NCI-H2081 (cell line): Measurements from ENCODE around the gene HOXB6.

ENCODE experiments used
- DNase-seq, 2 experiments: peaks; one replicate each; lab custom pipeline; 2025; lab: John Stamatoyannopoulos, UW

HOXB6 gene

GRCh38 chr17:48621410-48622392 is 16.9 kb upstream of the HOXB6 start:
- DNase-seq = no peak

DNA sequence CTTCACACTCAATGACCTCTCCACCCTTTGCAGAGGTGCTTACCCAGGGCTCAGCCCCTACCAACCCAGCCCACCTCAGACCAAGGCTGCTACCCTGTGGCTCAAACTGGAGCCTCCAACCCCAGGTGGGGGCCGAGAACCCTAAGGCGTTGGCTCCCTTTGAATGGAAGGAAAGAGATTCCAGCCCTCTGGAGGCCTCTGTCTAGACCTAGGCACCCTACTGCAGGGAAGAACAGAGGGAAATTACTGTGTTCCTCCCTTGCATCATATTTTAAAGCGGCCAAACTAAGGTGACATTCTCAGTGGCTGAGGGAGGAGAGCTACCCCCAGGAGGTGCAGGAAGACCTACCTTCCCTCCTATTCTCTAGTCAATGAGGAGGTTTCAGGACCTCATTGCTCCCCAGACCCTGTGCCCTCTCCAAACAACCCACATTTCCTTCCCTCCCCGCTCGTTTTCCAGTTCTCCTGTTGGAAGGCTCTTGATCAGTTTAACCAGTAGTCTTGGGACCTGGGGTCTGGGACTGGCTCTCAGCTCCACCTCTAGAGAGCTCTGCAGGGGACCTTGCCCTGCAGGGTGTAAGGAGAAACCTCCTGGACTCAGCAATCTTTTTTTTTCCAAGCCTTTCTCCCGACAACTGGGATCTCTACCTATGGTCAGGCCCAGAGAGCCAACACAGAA is 15.8 kb upstream of the HOXB6 start:
- DNase-seq = no peak

DNA sequence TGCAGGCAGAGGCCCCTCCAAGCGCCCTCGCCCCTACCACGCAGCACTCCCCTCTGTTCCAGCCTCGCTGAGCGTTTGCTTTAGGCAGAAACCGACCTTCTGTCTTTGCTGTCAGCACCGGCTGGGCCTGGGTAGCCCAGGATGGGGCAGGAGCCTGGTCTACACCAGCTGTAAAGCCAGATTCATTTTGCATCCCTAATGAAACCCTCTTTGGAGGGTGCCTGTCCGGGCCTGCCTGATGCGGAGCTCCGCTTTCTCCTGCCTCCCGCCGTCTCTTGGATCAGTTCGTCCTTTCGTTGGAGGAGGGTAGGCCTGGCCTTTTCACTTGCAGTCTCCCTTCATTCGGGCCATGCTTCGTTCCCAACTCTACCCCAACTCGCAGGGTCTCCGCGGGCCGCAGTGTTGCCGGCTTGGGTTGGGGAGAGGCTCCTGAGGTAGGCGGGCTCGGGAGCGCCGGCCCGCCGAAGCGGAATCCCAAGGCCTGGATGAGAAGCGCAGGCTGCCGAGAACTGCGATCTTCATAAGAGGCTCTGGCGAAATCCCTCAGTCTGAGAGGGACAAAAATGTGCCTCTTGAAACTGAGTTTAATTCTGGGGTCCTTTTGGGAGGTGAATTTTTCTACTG is 15.2 kb upstream of the HOXB6 start:
- DNase-seq = no peak

DNA sequence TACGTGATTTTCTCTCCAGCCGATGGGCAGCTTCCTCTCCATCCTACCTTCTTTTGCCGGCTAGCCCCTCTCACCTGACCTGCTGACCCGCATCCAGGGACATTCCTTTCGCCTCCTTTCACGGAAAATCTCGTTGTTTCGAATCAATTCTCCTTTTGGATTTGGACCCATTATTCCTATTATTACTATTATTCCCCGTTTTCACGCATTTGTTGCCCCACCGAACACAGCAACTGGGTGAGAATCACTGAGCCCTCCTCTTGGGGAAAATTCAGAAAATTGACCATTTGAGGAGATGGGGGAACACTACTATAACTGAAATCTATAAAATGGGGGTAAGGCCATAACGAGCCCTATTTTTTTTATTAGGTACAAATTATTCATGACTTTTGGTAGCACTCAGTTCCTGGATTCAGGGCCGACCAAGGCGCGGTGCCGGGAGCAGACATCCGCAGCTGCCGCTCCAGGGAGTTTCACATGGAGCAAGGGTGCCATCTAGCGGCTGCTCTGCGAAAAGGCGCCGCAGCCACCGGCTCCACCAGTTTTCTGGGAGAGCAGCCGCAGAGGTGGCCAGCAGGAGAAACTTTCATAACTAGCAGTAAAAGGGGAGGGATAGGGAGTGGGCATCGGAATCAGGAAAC is 13.6 kb upstream of the HOXB6 start:
- peak; percentile 84 to 90 for DNase-seq

- no peak for DNase-seq
Measured at GRCh38 chr17:48617471-48618255, 12.9 kb upstream of the HOXB6 start.

DNA sequence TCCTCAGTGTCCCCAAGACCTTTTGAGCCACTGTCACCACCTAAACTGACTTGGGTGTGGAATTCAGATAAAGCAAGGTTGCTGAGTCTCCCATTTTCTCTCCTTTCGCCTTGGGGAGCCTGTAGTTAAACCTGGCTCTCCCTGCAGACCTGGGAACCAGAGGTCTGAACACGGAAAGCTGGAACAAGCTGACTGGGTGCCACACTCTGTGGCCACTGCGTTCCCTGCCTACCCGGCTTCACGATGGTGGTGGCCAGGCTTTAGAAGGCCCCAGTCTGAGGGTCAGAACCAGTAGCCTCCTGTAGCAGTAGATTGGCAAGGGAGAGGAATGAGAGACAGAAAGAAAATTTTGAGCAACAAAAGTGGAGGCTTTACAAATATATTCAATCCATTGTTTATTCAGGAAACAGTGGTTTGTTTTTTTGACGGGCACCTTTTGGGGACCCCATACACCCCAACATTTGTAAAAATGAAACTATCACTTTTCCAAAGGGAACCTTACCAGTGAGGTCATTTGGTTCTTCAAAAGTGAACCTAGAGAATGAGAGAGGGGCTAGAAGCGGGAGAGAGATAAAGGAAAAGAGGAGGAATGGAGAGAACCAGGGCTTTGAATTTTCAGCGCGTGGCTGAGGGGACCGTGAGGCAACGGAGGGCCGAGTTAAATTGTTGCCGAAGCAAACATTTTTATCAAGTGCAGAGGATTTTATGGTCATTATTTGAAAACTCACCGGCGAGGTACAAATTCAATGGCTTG is 12.1 kb upstream of the HOXB6 start:
- DNase-seq = no peak

DNA sequence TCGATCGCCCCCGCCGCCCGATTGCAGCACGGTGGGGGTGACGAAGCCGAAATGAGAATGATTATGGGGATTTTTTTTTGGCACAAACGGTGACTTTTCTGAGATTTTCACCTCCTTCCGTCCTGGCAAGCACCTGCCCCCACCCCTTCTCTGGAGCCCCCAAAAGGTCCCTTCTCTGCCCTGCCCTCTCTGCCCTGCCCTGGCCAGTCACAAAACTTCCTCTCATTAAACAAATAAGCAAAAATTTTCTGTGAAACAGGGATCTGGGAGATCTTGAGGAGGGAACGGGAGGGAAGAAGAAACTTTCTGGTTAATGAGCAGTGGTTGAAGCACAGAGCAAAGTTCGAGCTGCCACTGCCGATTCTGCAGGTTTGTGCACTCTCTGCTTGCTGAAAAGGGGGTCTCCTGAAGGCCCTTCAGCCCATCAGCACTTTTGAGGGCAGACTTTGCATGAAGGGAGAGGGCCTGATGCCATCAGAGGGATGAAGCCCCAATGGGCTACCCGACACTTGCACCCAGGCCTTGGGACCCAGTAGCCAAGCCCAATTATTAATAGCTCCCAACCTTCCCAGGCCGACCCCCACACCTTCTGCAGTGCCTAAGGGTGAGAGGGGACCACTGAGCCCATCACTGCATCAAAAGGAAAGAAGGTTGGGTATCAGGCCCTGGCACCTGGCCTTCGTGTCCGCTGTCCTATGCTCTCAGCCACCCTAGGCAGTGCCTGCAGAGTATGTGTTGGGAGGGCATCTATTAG is 11.4 kb upstream of the HOXB6 start:
- DNase-seq = no peak

DNA sequence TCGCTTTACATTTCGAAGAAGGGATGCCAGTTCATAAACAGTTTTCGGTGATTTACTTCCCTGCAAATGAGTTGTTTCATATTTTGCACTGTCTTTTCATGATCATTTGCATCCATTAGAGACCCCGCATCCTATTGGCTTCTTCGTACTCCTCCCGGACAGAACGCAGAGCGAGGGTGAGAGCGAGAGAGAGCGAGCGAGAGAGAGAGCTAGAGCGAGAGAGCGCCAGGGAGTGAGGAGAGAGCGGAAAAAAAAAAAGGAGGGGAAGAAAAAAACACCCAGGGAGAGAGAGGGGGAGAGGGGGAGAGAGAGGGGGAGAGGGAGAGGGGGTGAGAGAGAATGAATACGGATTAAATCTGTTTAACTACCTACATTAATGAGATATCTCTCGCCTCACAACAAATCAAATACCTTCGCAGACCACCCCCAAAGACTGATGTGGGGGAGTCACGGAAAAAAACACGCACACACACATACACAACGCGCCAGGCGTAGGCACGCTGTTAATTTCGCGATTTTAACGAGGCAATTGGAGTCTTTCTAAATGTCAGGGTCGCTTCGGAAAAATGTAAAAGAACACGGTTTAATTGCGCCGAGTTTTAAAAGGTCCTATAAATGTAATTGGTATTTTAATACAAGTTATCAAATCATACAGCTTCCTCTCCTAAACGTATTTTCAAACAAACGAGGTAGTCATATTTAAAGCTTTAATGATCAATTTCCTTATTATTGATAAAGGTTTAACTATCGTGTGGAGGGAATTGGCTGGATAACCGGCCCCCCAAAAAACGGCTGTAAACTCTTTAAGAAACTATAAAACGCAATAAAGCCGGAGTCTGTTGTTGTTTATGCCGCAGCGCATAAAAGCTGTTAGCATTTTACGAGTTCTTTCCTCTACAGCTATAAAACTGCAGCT is 10.5 kb upstream of the HOXB6 start, which contains the start of gene HOXB8:
Gene HOXB8, minus strand, starts transcription at position 246 of the 916 bp plus-strand sequence. CDS start 588 bp downstream, outside the sequence.
- DNase-seq = no peak

DNA sequence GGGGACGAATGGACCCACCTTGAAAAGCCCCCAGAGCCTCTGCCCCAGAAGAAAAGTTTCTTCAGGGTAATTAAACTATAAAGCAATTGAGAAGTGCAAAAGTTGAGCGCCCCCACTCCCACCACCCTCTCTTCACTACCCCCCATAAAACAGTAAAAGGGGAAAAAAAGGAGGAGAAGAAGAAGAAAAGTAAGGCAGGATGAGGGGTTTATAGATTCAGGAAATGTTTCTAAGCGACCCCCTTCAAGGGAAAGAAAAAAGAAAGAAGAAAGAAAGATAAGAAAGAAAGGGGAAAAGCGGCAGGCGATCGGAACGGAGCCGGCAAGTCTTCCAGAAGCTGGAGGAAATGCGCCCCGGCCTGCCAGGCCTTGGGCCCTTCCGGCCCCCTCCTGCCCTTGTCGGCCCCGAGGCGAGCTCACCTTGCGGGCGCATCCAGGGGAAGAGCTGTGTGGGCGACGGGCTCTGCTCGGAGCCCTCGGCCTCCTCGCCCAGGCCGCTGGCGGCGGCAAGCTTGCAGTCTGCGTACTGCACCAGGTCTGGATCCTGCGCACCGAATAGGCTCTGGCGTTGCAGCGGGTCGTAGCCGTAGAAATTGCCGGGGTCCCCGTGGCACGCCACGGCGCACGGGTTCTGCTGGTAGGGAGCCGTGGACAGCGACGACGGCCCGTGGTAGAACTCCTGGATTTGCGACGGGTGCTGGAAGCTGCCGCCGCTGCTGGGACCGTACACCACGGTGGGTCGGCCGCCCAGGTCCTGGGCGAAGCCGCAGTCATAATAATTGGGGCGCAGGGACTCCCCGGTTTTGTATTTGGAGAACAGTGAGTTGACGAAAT is 9.3 kb upstream of the HOXB6 start:
- peak in 1 of 2 experiments; percentile 54 for DNase-seq

GRCh38 chr17:48612854-48613691 is 8.3 kb upstream of the HOXB6 start:
- DNase-seq = peak in 1 of 2 experiments; percentile 45

DNA sequence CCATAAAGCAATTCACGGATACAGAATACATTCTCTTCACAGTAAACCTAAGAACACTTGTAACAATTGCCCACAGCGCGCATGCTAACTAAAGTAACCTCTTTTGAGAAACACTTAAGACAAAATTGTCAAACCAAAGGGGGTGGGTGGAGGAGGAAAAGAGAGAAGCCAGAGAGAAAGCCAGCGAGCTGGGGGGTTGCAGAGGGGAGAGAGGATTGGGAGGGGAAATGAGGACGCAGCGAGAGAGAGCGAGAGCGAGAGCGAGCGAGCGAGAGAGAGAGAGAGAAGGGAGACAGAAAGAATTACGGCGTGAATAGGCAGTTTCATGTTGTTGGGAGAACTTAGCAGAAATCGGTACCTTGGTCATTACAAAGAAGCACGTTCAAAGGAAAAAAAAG is 7.7 kb upstream of the HOXB6 start:
- peak in 1 of 2 experiments; percentile 78 for DNase-seq

GRCh38 chr17:48611681-48612455 is 7.1 kb upstream of the HOXB6 start:
- DNase-seq = peak; percentile 95 to 97

DNA sequence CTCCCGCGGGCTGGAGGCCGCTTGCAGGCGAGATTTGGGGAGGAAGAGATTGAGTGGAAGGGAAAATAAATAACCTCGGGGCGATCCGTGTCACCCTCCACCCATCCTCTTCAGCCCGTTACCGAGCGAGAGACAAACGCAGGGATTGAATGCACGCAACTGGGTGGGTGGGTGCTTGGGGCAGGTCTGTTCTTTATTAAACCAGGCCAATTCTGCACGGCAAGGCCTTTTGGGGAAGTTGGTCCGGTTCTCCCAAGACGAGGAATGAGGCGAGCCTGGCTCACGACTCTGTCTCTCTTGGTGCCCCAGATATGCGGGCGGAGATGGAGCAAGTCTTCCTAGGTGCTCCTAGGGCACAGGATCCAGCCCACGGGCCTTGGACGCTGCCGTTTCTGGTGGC is 6.4 kb upstream of the HOXB6 start:
- peak in 1 of 2 experiments; percentile 62 for DNase-seq

DNA sequence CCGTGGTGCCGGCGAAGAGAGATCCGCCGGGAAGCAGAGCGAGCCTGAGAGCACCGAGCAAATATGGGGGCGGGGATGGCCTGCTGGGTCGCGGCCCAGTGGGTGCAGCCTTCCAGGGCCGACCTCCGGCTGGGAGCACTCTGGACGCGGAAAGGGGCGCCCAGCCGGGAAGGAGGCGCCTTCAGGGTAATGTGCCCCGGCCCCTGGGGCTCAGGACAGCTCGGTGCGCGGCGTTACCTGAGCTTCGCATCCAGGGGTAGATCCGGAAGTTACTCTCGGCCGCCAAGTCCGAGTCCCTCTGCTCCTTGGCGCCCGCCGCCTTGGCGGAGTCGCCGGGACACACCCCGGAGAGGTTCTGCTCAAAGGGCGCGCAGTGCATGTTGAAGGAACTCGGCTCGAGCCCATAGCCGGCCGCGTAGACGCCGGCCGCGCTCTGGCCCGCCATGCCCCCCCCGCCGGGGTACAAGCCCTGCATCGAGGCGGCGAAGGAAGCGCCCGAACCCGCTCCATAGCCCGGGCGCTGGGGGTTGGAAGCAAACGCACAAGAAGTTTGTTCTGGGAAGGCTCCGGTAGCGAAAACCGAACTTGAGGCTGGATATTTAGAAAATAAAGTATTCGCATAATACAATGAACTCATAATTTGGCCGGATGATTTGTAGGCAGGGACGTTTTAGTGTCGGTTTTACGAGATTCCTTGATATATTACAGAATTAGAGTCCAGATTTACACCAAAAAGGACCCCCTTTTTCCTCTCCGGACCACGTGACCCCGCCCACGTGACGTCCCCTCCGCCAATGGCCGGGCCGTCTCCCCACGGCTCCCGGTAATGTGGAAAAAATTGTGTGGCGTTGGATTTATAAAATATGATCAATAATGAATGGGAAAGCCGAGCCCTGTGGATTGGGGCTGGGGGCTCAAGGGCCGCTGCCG is 5.8 kb upstream of the HOXB6 start, which contains the start of gene HOXB7:
Gene HOXB7, minus strand, starts transcription at position 736 of the 930 bp plus-strand sequence. Its CDS starts 99 bp downstream, at position 637.
- peak; percentile 84 to 87 for DNase-seq
